ENCODE results near the gene R3HDM4. TPM values are rescaled to one million over a fixed set of nuclear protein-coding genes. Genes with fewer than 3 reads are reported as not detected.

The R3HDM4 gene
- total RNA-seq, 1 donor: 134 TPM

Other genes with a start within 250 kb of the R3HDM4 start
- gene FSTL3, start 236.8 kb downstream of the R3HDM4 start, total RNA-seq: 0.73 TPM
- gene PRSS57, start 217.8 kb downstream of the R3HDM4 start, total RNA-seq: 5.4 TPM
- gene PALM, start 204.3 kb downstream of the R3HDM4 start, total RNA-seq: not detected
- gene MISP, start 162.1 kb downstream of the R3HDM4 start, total RNA-seq: not detected
- gene PTBP1, start 115.8 kb downstream of the R3HDM4 start, total RNA-seq: 109 TPM
- not detected for gene PLPPR3, start 91.3 kb downstream of the R3HDM4 start, total RNA-seq
- 0.31 TPM for gene AZU1, start 85.4 kb downstream of the R3HDM4 start, total RNA-seq
- 0.31 TPM for gene PRTN3, start 72.2 kb downstream of the R3HDM4 start, total RNA-seq
- 0.63 TPM for gene ELANE, start 60.9 kb downstream of the R3HDM4 start, total RNA-seq
- gene CFD, start 53.6 kb downstream of the R3HDM4 start, total RNA-seq: 148 TPM
- 15.2 TPM for gene MED16, start 20.0 kb downstream of the R3HDM4 start, total RNA-seq
- not detected for gene RNU6-9, start 19.7 kb downstream of the R3HDM4 start, total RNA-seq
- 0.10 TPM for gene KISS1R, start 4.1 kb upstream of the R3HDM4 start, total RNA-seq
- 8.0 TPM for gene ARID3A, start 12.8 kb upstream of the R3HDM4 start, total RNA-seq
- 15.1 TPM for gene WDR18, start 71.1 kb upstream of the R3HDM4 start, total RNA-seq
- gene GRIN3B, start 87.2 kb upstream of the R3HDM4 start, total RNA-seq: 0.21 TPM
- gene TMEM259, start 107.9 kb upstream of the R3HDM4 start, total RNA-seq: 83.0 TPM
- not detected for gene RNU6-2, start 108.3 kb upstream of the R3HDM4 start, total RNA-seq
- 152 TPM for gene CNN2, start 113.4 kb upstream of the R3HDM4 start, total RNA-seq
- gene ABCA7, start 126.9 kb upstream of the R3HDM4 start, total RNA-seq: 28.2 TPM
- gene ARHGAP45, start 153.9 kb upstream of the R3HDM4 start, total RNA-seq: 261 TPM
- gene POLR2E, start 182.2 kb upstream of the R3HDM4 start, total RNA-seq: 48.9 TPM
- gene GPX4, start 190.8 kb upstream of the R3HDM4 start, total RNA-seq: 162 TPM